ENCODE results near the gene CBX3. TPM values are rescaled to one million over a fixed set of nuclear protein-coding genes. Genes with fewer than 3 reads are reported as not detected.
A peak's percentile ranks its signal among the peaks of the same experiment; 100 is the strongest.

Gene CBX3
- total and polyA plus RNA-seq, 2 of the 13 experiments (the other 11 are each of a cell fraction or from before 2014, with no cell fraction given), result 53.9 to 249 TPM

- TF ChIP-seq, protein P1, sequence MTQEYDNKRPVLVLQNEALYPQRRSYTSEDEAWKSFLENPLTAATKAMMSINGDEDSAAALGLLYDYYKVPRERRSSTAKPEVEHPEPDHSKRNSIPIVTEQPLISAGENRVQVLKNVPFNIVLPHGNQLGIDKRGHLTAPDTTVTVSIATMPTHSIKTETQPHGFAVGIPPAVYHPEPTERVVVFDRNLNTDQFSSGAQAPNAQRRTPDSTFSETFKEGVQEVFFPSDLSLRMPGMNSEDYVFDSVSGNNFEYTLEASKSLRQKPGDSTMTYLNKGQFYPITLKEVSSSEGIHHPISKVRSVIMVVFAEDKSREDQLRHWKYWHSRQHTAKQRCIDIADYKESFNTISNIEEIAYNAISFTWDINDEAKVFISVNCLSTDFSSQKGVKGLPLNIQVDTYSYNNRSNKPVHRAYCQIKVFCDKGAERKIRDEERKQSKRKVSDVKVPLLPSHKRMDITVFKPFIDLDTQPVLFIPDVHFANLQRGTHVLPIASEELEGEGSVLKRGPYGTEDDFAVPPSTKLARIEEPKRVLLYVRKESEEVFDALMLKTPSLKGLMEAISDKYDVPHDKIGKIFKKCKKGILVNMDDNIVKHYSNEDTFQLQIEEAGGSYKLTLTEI (CRISPR knock-in tag; conservative IDR thresholded peaks at IDR 0.05), result no peak
- no peak for TF ChIP-seq ZNF530 (CRISPR knock-in tag; IDR thresholded peaks at IDR 0.05; ENCODE audit: low read depth)
- no peak for TF ChIP-seq FOXC1 (CRISPR knock-in tag; IDR thresholded peaks at IDR 0.05; ENCODE audit: borderline replicate concordance)
- TF ChIP-seq TBP (CRISPR knock-in tag; IDR thresholded peaks at IDR 0.05), result no peak
- no peak for TF ChIP-seq JUN (CRISPR knock-in tag; IDR thresholded peaks at IDR 0.05)
- TF ChIP-seq JARID2 (CRISPR knock-in tag; IDR thresholded peaks at IDR 0.05; ENCODE audit: insufficient replicate concordance), result no peak
- no peak for TF ChIP-seq ZFYVE20 (CRISPR knock-in tag; IDR thresholded peaks at IDR 0.05; ENCODE audit: borderline replicate concordance, low read depth)
- TF ChIP-seq MED1 (CRISPR knock-in tag; IDR thresholded peaks at IDR 0.05), result no peak
- TF ChIP-seq ZNF276 (CRISPR knock-in tag; IDR thresholded peaks at IDR 0.05; ENCODE audit: low read depth), result no peak
- no peak for TF ChIP-seq FOXP1 (IDR thresholded peaks at IDR 0.05)
- TF ChIP-seq FOXP1 (CRISPR knock-in tag; IDR thresholded peaks at IDR 0.05), result no peak
- TF ChIP-seq HDAC2 (CRISPR knock-in tag; IDR thresholded peaks at IDR 0.05), result no peak
- peak; percentile 45 for TF ChIP-seq HNRNPLL (IDR thresholded peaks at IDR 0.05; ENCODE audit: low read depth, low read length, poor library complexity, severe bottlenecking)
- no peak for TF ChIP-seq JUND (CRISPR knock-in tag; IDR thresholded peaks at IDR 0.05)
- TF ChIP-seq KLF6 (CRISPR knock-in tag; IDR thresholded peaks at IDR 0.05), result no peak
- TF ChIP-seq EP300 (IDR thresholded peaks at IDR 0.05; ENCODE audit: low read depth in 2 of 2, low read length in 2 of 2), result no peak
- TF ChIP-seq EP300 (CRISPR knock-in tag; IDR thresholded peaks at IDR 0.05; ENCODE audit: borderline replicate concordance), result no peak
- TF ChIP-seq HNRNPL (IDR thresholded peaks at IDR 0.05; ENCODE audit: low read depth, low read length), result peak; percentile 95
- TF ChIP-seq ZNF235 (CRISPR knock-in tag; IDR thresholded peaks at IDR 0.05; ENCODE audit: borderline replicate concordance), result no peak
- TF ChIP-seq SSRP1 (CRISPR knock-in tag; IDR thresholded peaks at IDR 0.05), result no peak
- TF ChIP-seq, protein P2, sequence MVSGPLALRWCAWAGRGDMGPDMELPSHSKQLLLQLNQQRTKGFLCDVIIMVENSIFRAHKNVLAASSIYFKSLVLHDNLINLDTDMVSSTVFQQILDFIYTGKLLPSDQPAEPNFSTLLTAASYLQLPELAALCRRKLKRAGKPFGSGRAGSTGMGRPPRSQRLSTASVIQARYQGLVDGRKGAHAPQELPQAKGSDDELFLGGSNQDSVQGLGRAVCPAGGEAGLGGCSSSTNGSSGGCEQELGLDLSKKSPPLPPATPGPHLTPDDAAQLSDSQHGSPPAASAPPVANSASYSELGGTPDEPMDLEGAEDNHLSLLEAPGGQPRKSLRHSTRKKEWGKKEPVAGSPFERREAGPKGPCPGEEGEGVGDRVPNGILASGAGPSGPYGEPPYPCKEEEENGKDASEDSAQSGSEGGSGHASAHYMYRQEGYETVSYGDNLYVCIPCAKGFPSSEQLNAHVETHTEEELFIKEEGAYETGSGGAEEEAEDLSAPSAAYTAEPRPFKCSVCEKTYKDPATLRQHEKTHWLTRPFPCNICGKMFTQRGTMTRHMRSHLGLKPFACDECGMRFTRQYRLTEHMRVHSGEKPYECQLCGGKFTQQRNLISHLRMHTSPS (CRISPR knock-in tag; IDR thresholded peaks at IDR 0.05; ENCODE audit: low read depth), result peak; percentile 61; the same call in 1 of the 2 replicates
- TF ChIP-seq ZBTB4 (CRISPR knock-in tag; IDR thresholded peaks at IDR 0.05; ENCODE audit: borderline replicate concordance), result no peak
These were observed 49.4 kb upstream of the CBX3 start, which contains the start of gene NFE2L3 (continued) for GRCh38 chr7:26151953-26152781.

Measured in HepG2 (cell line).